SK-N-SH (cell line): Measurements from ENCODE around the gene PLEKHG1. TPM values are rescaled to one million over a fixed set of nuclear protein-coding genes. Genes with fewer than 3 reads are reported as not detected.

ENCODE experiments used
- CTCF ChIA-PET: fragments of 300-600, 350-600 bp; formaldehyde crosslinking; extraction: SDS; loops from one replicate; lab custom pipeline; 2021; lab: Yijun Ruan, JAX
- POLR2A ChIA-PET: fragments of 350-600 bp; sonication (Branson Sonifier 250); formaldehyde crosslinking; extraction: SDS; loops from one replicate; lab custom pipeline; 2020; ENCODE audit warnings: antibody characterized with exemption, inconsistent platforms; lab: Yijun Ruan, JAX
- DNase-seq: peaks from one replicate; pipeline ENCODE4 v3.0.0; 2012
- H2AFZ ChIP-seq: fragments of 200-600 bp; sonication (generic); 2 replicates; pipeline ENCODE4 v1.8.1; 2016; ENCODE audit warnings: antibody characterized with exemption, mild to moderate bottlenecking, low read depth
- H3F3A ChIP-seq: fragments of 200-600 bp; sonication (generic); replicated peaks from 2 replicates; pipeline ENCODE3; 2016; ENCODE audit warnings: antibody characterized with exemption, mild to moderate bottlenecking; ENCODE audit not compliant: insufficient read depth
- H3K27ac ChIP-seq, 2 experiments: fragments of 200-500 bp in 1 of 2; fragments of 200-600 bp in 1 of 2; sonication (Bioruptor generic) in 1 of 2; sonication (generic), shearing (Covaris generic) in 1 of 2; 2 replicates each; pipeline versions ENCODE4 v1.5.1 to v1.6.1; 2014 to 2016; ENCODE audit warnings: low read depth in 2 of 2, inconsistent platforms in 1 of 2, low read length in 1 of 2, mild to moderate bottlenecking in 1 of 2, mixed read lengths in 1 of 2
- H3K27me3 ChIP-seq: fragments of 200-600 bp; sonication (generic), shearing (Covaris generic); 2 replicates; pipeline ENCODE4 v1.6.1; 2016; ENCODE audit warnings: mixed run types; ENCODE audit not compliant: insufficient read depth
- H3K36me3 ChIP-seq, 2 experiments: fragments of 200-500 bp in 1 of 2; fragments of 200-600 bp in 1 of 2; sonication (Bioruptor generic) in 1 of 2; sonication (generic) in 1 of 2; replicated peaks in 1 of 2; 2 replicates each; pipeline versions ENCODE3 to v1.5.1; 2014 to 2016; ENCODE audit warnings: low read length in 1 of 2, mild to moderate bottlenecking in 1 of 2; ENCODE audit not compliant: insufficient read depth in 2 of 2, control insufficient read depth in 1 of 2
- H3K4me1 ChIP-seq, 2 experiments: fragments of 200-500 bp in 1 of 2; fragments of 200-600 bp in 1 of 2; sonication (Bioruptor generic) in 1 of 2; sonication (generic), shearing (Covaris generic) in 1 of 2; 2 replicates each; pipeline versions ENCODE4 v1.5.1 to v1.6.1; 2014 to 2016; ENCODE audit warnings: low read depth in 1 of 2, low read length in 1 of 2, mixed run types in 1 of 2; ENCODE audit not compliant: insufficient read depth in 2 of 2, control insufficient read depth in 1 of 2
- H3K4me2 ChIP-seq: fragments of 200-600 bp; sonication (generic), shearing (Covaris generic); 2 replicates; pipeline ENCODE4 v1.6.1; 2017; ENCODE audit warnings: mixed run types
- H3K4me3 ChIP-seq, 2 experiments: fragments of 200-500 bp in 1 of 2; fragments of 200-600 bp in 1 of 2; sonication (Bioruptor generic) in 1 of 2; sonication (generic), shearing (Covaris generic) in 1 of 2; 2 replicates each; pipeline versions ENCODE4 v1.5.1 to v1.8.1; 2014 to 2016; ENCODE audit warnings: low read depth in 2 of 2, inconsistent platforms in 1 of 2, low read length in 1 of 2, mild to moderate bottlenecking in 1 of 2, mixed read lengths in 1 of 2, moderate library complexity in 1 of 2
- H3K79me2 ChIP-seq: fragments of 200-600 bp; sonication (generic); 2 replicates; pipeline ENCODE4 v1.8.1; 2017; ENCODE audit warnings: mild to moderate bottlenecking; ENCODE audit not compliant: insufficient read depth
- H3K9ac ChIP-seq: fragments of 200-600 bp; sonication (generic); 2 replicates; pipeline ENCODE4 v1.6.1; 2017; ENCODE audit warnings: mixed run types
- H3K9me2 ChIP-seq: fragments of 200-600 bp; sonication (generic); 2 replicates; pipeline ENCODE4 v1.6.1; 2017; ENCODE audit warnings: mixed run types
- H3K9me3 ChIP-seq: fragments of 200-600 bp; sonication (generic); 2 replicates; pipeline ENCODE4 v1.6.1; 2017; ENCODE audit warnings: mixed run types, mild to moderate bottlenecking, moderate library complexity
- H4K20me1 ChIP-seq: fragments of 200-600 bp; sonication (generic); 2 replicates; pipeline ENCODE4 v1.6.1; 2017; ENCODE audit warnings: mild to moderate bottlenecking, mixed run types; ENCODE audit not compliant: insufficient read depth
- CHD2 ChIP-seq: fragments of 150-350 bp; IDR thresholded peaks from 2 replicates; pipeline ENCODE4 v1.6.1; 2018; ENCODE audit warnings: low read length; ENCODE audit not compliant: partially characterized antibody
- ELF1 ChIP-seq: IDR thresholded peaks from 2 replicates; pipeline ENCODE4 v1.4.0; 2012
- FOXM1 ChIP-seq: IDR thresholded peaks from 2 replicates; pipeline ENCODE4 v1.4.0; 2012; ENCODE audit warnings: low read depth, mild to moderate bottlenecking
- IRF3 ChIP-seq: fragments of 150-350 bp; IDR thresholded peaks from 2 replicates; pipeline ENCODE4 v1.6.1; 2016; ENCODE audit warnings: mild to moderate bottlenecking, low read depth, low read length
- JUND ChIP-seq: IDR thresholded peaks from 2 replicates; pipeline ENCODE4 v1.4.0; 2012
- MEF2A ChIP-seq: IDR thresholded peaks from 2 replicates; pipeline ENCODE4 v1.4.0; 2012; ENCODE audit warnings: low read depth, borderline replicate concordance
- PBX3 ChIP-seq: IDR thresholded peaks from 2 replicates; pipeline ENCODE4; 2012
- POLR2AphosphoS5 ChIP-seq: IDR thresholded peaks from 2 replicates; pipeline ENCODE4 v1.6.1; 2012; ENCODE audit warnings: low read depth, low read length
- RAD21 ChIP-seq: IDR thresholded peaks from 2 replicates; pipeline ENCODE4 v1.6.1; 2012; ENCODE audit warnings: mild to moderate bottlenecking, low read length
- RCOR1 ChIP-seq: fragments of 150-350 bp; IDR thresholded peaks from 2 replicates; pipeline ENCODE4 v1.6.1; 2017; ENCODE audit warnings: antibody characterized with exemption, low read length
- REST ChIP-seq: IDR thresholded peaks from 2 replicates; pipeline ENCODE4 v1.6.1; 2012; ENCODE audit warnings: mild to moderate bottlenecking, low read depth, low read length, moderate library complexity
- RFX5 ChIP-seq: IDR thresholded peaks from 2 replicates; pipeline ENCODE4 v1.6.1; 2012; ENCODE audit warnings: mild to moderate bottlenecking, improper control_type of control experiment, low read length
- TAF1 ChIP-seq: IDR thresholded peaks from 2 replicates; pipeline ENCODE4 v1.6.1; 2012; ENCODE audit warnings: low read depth, mild to moderate bottlenecking, low read length, moderate library complexity, borderline replicate concordance
- TCF12 ChIP-seq: IDR thresholded peaks from 2 replicates; pipeline ENCODE4 v1.4.0; 2012
- USF1 ChIP-seq: IDR thresholded peaks from 2 replicates; pipeline ENCODE4 v1.4.0; 2012; ENCODE audit warnings: low read depth, borderline replicate concordance
- YY1 ChIP-seq: IDR thresholded peaks from 2 replicates; pipeline ENCODE4 v1.4.0; 2012; ENCODE audit warnings: low read depth, mild to moderate bottlenecking
- WGBS: methylation state at CpG from one replicate; pipeline ENCODE4 v1.1.6; 2017; ENCODE audit warnings: low lambda C conversion rate; 5-methylcytosine and 5-hydroxymethylcytosine counted together
- polyA plus RNA-seq, 3 experiments: library from polyadenylated mRNA; depleted of rRNA; stranded (reverse); fragments of >200 nt; gene quantifications; 2 replicates each; pipeline ENCODE4 v1.2.3, GENCODE V29; 2012
- TF ChIP-seq, protein P1 (sequence below): fragments of 200-600 bp; sonication (generic); IDR thresholded peaks from 2 replicates; pipeline ENCODE4 v1.6.1; 2017; ENCODE audit warnings: antibody characterized with exemption, mild to moderate bottlenecking, moderate library complexity

Gene PLEKHG1
- polyA plus RNA-seq, 1 of the 3 experiments (the other 2 are of a cell fraction), result 0.02 TPM

DNA sequence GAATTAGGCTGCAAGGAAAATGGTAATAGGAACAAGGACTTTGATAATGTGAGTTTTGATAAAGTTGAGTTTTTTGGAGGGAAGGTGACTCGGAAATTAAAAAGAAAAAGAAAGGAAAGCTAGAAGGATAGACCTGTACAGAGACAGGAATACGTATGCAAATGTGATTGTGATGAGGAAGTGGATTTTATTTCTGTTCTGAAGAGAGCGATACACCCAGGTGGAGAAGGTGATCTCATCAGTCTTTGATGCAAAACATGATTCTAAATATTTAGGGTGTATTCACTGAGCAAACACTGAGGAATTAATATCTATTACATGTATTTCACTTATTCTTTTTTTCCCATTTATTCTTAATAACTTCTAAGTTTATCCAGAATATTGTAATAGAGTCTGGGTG, 9.2 kb upstream of the PLEKHG1 start:
- no peak for TF ChIP-seq POLR2AphosphoS5
- no peak for TF ChIP-seq MEF2A
- no peak for TF ChIP-seq IRF3
- TF ChIP-seq PBX3, result no peak
- no peak for TF ChIP-seq FOXM1
- TF ChIP-seq CHD2, result no peak
- no peak for TF ChIP-seq TCF12
- no peak for TF ChIP-seq RFX5
- no peak for TF ChIP-seq RCOR1
- no peak for TF ChIP-seq YY1
- TF ChIP-seq JUND, result no peak
- TF ChIP-seq TAF1, result no peak
- no peak for TF ChIP-seq USF1
- no peak for TF ChIP-seq RAD21
- POLR2A ChIA-PET, result no interaction called here

GRCh38 chr6:150592377-150592995, 7.2 kb upstream of the PLEKHG1 start:
- 7% methylated on average over 5 of the region's 5 CpGs for WGBS
- POLR2A ChIA-PET, result no interaction called here
- no peak overlapping the region for H3K9ac ChIP-seq
- no peak for TF ChIP-seq REST
- TF ChIP-seq IRF3, result no peak
- TF ChIP-seq, protein P1, sequence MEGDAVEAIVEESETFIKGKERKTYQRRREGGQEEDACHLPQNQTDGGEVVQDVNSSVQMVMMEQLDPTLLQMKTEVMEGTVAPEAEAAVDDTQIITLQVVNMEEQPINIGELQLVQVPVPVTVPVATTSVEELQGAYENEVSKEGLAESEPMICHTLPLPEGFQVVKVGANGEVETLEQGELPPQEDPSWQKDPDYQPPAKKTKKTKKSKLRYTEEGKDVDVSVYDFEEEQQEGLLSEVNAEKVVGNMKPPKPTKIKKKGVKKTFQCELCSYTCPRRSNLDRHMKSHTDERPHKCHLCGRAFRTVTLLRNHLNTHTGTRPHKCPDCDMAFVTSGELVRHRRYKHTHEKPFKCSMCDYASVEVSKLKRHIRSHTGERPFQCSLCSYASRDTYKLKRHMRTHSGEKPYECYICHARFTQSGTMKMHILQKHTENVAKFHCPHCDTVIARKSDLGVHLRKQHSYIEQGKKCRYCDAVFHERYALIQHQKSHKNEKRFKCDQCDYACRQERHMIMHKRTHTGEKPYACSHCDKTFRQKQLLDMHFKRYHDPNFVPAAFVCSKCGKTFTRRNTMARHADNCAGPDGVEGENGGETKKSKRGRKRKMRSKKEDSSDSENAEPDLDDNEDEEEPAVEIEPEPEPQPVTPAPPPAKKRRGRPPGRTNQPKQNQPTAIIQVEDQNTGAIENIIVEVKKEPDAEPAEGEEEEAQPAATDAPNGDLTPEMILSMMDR, result no peak
- TF ChIP-seq MEF2A, result no peak
- no peak for TF ChIP-seq ELF1
- no peak for TF ChIP-seq TAF1
- TF ChIP-seq PBX3, result no peak

More for the DNA sequence above, 9.2 kb upstream of the PLEKHG1 start:
- no peaks in the 10 kb centered on the region; the same call in 1 of the 2 replicates for H3K27me3 ChIP-seq
- H3K9me2 ChIP-seq, result no peaks in the 10 kb centered on the region
- no peaks in the 10 kb centered on the region for H3K4me1 ChIP-seq
- H3F3A ChIP-seq, result no peaks in the 10 kb centered on the region
- DNase-seq, result no peak
- no peak overlapping the region for H3K4me3 ChIP-seq
- no peaks in the 10 kb centered on the region for H3K9me3 ChIP-seq
- CTCF ChIA-PET, result no interaction called here
- H3K79me2 ChIP-seq, result no peaks in the 10 kb centered on the region
- H3K27ac ChIP-seq, result no peak overlapping the region
- H3K36me3 ChIP-seq, result no peaks in the 10 kb centered on the region
- H3K4me2 ChIP-seq, result no peak overlapping the region
- H2AFZ ChIP-seq, result no peak overlapping the region
- H4K20me1 ChIP-seq, result no peaks in the 10 kb centered on the region
- WGBS, result 18% methylated on average over 3 of the region's 3 CpGs
- H3K9ac ChIP-seq, result no peak overlapping the region

More at GRCh38 chr6:150592377-150592995, 7.2 kb upstream of the PLEKHG1 start:
- no peaks in the 10 kb centered on the region for H3K36me3 ChIP-seq
- H3K27me3 ChIP-seq, result no peaks in the 10 kb centered on the region; the same call in 1 of the 2 replicates
- no peak for DNase-seq
- no peaks in the 10 kb centered on the region for H3K79me2 ChIP-seq
- H2AFZ ChIP-seq, result no peak overlapping the region
- H3K4me2 ChIP-seq, result no peak overlapping the region
- no peaks in the 10 kb centered on the region for H3K9me2 ChIP-seq
- no peak overlapping the region for H3K4me3 ChIP-seq
- CTCF ChIA-PET, result no interaction called here
- no peaks in the 10 kb centered on the region for H3K4me1 ChIP-seq
- H3K27ac ChIP-seq, result no peak overlapping the region
- H4K20me1 ChIP-seq, result no peaks in the 10 kb centered on the region
- no peaks in the 10 kb centered on the region for H3K9me3 ChIP-seq
- no peaks in the 10 kb centered on the region for H3F3A ChIP-seq
